Common myeloid progenitor, CD34-positive (primary cell): ENCODE measurements around the gene HSD17B14.
A peak's percentile ranks its signal among the peaks of the same experiment; 100 is the strongest.

Experiments used
- CTCF ChIA-PET: fragments of 350-600 bp; sonication (Branson Sonifier 250); formaldehyde crosslinking; loops from one replicate; lab custom pipeline; 2021; ENCODE audit warnings: antibody characterized with exemption; lab: Charles Lee
- POLR2A ChIA-PET: fragments of 350-600 bp; sonication (Branson Sonifier 250); formaldehyde crosslinking; loops from one replicate; lab custom pipeline; 2021; ENCODE audit warnings: antibody characterized with exemption; lab: Charles Lee
- DNase-seq, 3 donors: peaks; one replicate each; pipeline versions ENCODE4 v3.0.0 to v3.0.0-alpha.2; 2013
- H3K27ac ChIP-seq, 2 experiments: 1 replicate in 1 of 2; 2 replicates in 1 of 2; pipeline ENCODE4 v1.7.0; 2013; ENCODE audit warnings: inconsistent platforms in 2 of 2, low read length in 2 of 2, mild to moderate bottlenecking in 2 of 2, low read depth in 1 of 2, moderate library complexity in 1 of 2; ENCODE audit not compliant: severe bottlenecking in 2 of 2, insufficient read depth in 1 of 2, poor library complexity in 1 of 2
- H3K27me3 ChIP-seq, 5 experiments: replicated peaks in 2 of 5; 1 replicate in 3 of 5; 2 replicates in 2 of 5; pipeline versions ENCODE4 v1.6.1 to v1.7.0; 2013; ENCODE audit warnings: low read length in 4 of 5, mild to moderate bottlenecking in 2 of 5, moderate library complexity in 2 of 5, inconsistent platforms in 1 of 5; ENCODE audit not compliant: insufficient read depth in 5 of 5, control insufficient read depth in 4 of 5
- H3K36me3 ChIP-seq, 4 experiments: 1 replicate in 2 of 4; 2 replicates in 2 of 4; pipeline versions ENCODE4 v1.6.1 to v1.7.0; 2013; ENCODE audit warnings: low read length in 3 of 4, control low read depth in 1 of 4, mild to moderate bottlenecking in 1 of 4; ENCODE audit not compliant: control insufficient read depth in 4 of 4, insufficient read depth in 4 of 4
- H3K4me1 ChIP-seq, 4 experiments: 1 replicate in 3 of 4; 2 replicates in 1 of 4; pipeline versions ENCODE4 v1.6.1 to v1.7.1; 2013; ENCODE audit warnings: low read length in 3 of 4, mild to moderate bottlenecking in 3 of 4, control low read depth in 1 of 4, inconsistent platforms in 1 of 4, moderate library complexity in 1 of 4; ENCODE audit not compliant: control insufficient read depth in 4 of 4, insufficient read depth in 4 of 4; ENCODE audit errors: control extremely low read depth in 1 of 4
- H3K4me3 ChIP-seq, 7 experiments: 1 replicate in 4 of 7; 2 replicates in 3 of 7; pipeline versions ENCODE4 v1.5.1 to v1.7.0; 2013; ENCODE audit warnings: mild to moderate bottlenecking in 7 of 7, low read length in 6 of 7, moderate library complexity in 6 of 7, inconsistent platforms in 2 of 7, low read depth in 2 of 7, control low read depth in 1 of 7; ENCODE audit not compliant: insufficient read depth in 4 of 7, control insufficient read depth in 1 of 7; ENCODE audit errors: extremely low read depth in 1 of 7
- H3K9me3 ChIP-seq, 5 experiments: 1 replicate in 4 of 5; 2 replicates in 1 of 5; pipeline versions ENCODE4 v1.6.1 to v1.7.1; 2013; ENCODE audit warnings: low read length in 4 of 5, mild to moderate bottlenecking in 2 of 5, inconsistent platforms in 1 of 5, low read depth in 1 of 5, moderate library complexity in 1 of 5; ENCODE audit not compliant: control insufficient read depth in 4 of 5, insufficient read depth in 2 of 5; ENCODE audit errors: control extremely low read depth in 1 of 5
- WGBS: methylation state at CpG from one replicate; pipeline ENCODE4 v1.1.5; 2013; ENCODE audit not compliant: insufficient coverage; 5-methylcytosine and 5-hydroxymethylcytosine counted together

The HSD17B14 gene

DNA sequence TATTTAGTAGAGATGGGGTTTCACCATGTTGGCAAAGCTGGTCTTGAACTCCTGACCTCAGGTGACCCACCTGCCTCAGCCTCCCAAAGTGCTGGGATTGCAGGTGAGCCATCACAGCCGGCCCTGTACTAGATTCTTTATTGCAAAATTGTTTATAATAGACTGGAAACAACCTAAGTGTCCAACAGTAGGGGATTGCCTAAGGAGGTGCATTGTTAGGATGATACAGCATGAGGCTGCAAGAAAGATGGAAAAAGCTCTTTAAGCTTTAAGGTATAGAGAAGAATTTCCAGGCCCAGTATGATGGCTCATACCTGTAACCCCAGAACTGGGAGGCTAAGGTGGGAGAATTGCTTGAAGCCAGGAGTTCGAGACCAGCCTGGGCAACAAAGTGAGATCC lies 33.7 kb downstream of the HSD17B14 start:
- Histone ChIP-seq H3K9me3 (no peaks in the 10 kb centered on the region), H3K27ac (no peak overlapping the region), H3K27me3 (no peaks in the 10 kb centered on the region), H3K4me3 (no peak overlapping the region), H3K4me1 (peaks cover 0 to 10% (median 2%) of the 10 kb centered on the region in 4 experiments), H3K36me3 (peaks cover 0 to 11% (median 5%) of the 10 kb centered on the region in 4 experiments)
- WGBS, result 94% methylated on average over 2 of the region's 2 CpGs
- DNase-seq, result no peak
- CTCF ChIA-PET, result interaction anchor here (0.7 to 27.8 kb wide), 4 partner anchors 9 to 41 kb away, joined by 3 to 376 read pairs (median 3); partner anchors contain the start of gene HSD17B14
- POLR2A ChIA-PET, result no interaction called here

GRCh38 chr19:48799358-48800300 lies 36.7 kb downstream of the HSD17B14 start:
- Histone ChIP-seq H3K36me3 (peaks cover 0 to 8% (median 4%) of the 10 kb centered on the region in 4 experiments), H3K4me1 (peaks cover 0 to 13% (median 3%) of the 10 kb centered on the region in 4 experiments), H3K4me3 (no peak overlapping the region), H3K27me3 (no peaks in the 10 kb centered on the region), H3K9me3 (no peaks in the 10 kb centered on the region), H3K27ac (no peak overlapping the region)
- DNase-seq, result no peak
- WGBS, result 98% methylated on average over 39 of the region's 44 CpGs
- POLR2A ChIA-PET, result interaction anchor here (0.5 kb wide), 2 partner anchors 25 to 616 kb away, joined by 3 to 4 read pairs; no protein-coding TSS in a partner anchor
- CTCF ChIA-PET, result interaction anchor here (2.7 to 27.8 kb wide), 2 partner anchors 9 to 44 kb away, joined by 18 to 376 read pairs; partner anchors contain the start of genes BCAT2 and HSD17B14

DNA sequence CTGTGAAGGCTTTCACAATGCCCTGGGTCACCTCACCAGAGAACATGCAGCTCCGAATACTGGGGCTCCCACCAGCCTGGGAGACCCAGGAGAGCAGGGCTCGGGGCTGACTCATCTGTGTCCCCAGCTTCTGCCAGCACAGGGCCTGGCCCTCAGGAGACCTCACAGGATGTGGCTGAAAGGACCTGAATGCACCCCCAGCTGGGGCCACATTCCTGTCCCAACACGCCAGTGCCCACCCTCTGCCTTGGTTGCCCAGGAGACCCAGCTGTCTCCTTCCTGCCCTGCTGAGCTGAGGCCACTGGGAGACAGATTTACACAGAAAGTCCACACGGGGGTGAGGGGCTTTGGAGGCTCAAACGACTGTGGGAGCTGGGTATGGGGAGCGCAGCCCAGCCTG lies 37.4 kb downstream of the HSD17B14 start:
- CTCF ChIA-PET, result interaction anchor here (2.7 to 27.8 kb wide), 2 partner anchors 10 to 45 kb away, joined by 18 to 376 read pairs; partner anchors contain the start of genes BCAT2 and HSD17B14
- H3K27ac ChIP-seq, result no peak overlapping the region
- H3K27me3 ChIP-seq, result no peaks in the 10 kb centered on the region
- peaks cover 0 to 13% (median 3%) of the 10 kb centered on the region in 4 experiments for H3K4me1 ChIP-seq
- H3K36me3 ChIP-seq, result peaks cover 0 to 6% (median 3%) of the 10 kb centered on the region in 4 experiments
- POLR2A ChIA-PET, result interaction anchor here (0.5 kb wide), 1 partner anchor 26 kb away, joined by 4 read pairs; no protein-coding TSS in a partner anchor
- no peak overlapping the region for H3K4me3 ChIP-seq
- WGBS, result 88% methylated on average over 5 of the region's 6 CpGs
- no peak for DNase-seq
- no peaks in the 10 kb centered on the region for H3K9me3 ChIP-seq

DNA sequence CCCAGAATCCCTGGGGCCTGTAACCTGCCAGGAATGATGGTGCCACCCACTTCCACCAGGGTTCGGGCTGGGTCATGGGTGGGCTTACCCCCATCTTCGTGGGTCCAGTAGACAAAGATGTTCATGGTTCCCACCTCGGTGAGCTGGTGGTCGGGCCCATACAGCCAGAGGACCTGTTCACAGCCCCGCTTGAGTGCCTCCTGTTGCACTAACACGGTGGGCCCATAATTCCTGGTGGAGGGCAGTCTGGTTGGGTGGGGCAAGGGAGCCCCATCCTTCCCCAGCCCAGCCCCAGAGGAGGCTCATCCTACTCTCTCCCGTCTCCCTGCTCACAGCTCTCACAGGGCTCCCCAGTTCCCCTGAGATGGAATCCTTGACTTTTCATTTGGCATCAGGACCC lies 39.2 kb downstream of the HSD17B14 start:
- H3K27ac ChIP-seq, result no peak overlapping the region
- POLR2A ChIA-PET, result no interaction called here
- H3K9me3 ChIP-seq, result no peaks in the 10 kb centered on the region

DNA sequence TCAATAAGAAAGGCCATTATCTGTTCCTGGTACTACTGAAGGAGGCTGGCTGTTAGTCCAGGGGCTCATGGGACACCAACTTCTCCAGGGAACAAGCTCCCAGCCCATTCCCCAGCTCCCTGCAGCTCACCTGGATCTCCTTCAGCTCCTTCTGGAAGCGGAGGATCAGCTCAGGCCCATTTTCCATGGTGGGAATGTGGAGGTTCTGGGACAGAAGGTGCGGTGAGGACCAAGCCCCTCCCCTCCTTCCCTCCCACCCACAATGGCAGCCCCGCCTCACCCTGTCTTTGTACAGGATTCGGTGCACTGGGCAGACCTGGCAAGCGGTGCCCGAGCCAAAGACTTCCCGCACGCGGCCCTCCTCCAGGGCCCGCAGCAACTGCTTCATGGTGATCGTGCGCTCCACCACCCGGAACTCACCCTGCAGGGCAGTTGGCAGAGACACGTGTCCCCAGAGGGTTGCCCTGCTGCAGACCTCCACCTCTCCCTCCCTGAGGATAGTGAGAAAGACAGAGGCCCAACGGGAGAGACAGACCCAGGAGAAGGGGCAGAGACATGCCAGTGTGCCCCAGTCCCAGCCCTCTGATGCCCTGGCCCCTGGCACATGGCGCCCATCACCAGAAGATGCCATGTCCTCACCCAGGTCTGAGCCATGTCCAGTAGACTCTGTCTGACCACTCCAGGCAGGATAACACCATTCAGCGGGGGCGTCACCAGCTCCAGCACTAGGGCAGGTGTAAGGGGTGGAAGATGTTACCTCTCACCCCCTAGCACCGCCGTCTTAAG lies 39.8 kb downstream of the HSD17B14 start:
- peaks cover 0 to 13% (median 3%) of the 10 kb centered on the region in 4 experiments for H3K4me1 ChIP-seq
- WGBS, result 99% methylated on average over 15 of the region's 20 CpGs
- no peak overlapping the region for H3K4me3 ChIP-seq
- no peaks in the 10 kb centered on the region for H3K27me3 ChIP-seq
- ChIA-PET POLR2A (no interaction called here), CTCF (interaction anchor here (0.9 to 27.8 kb wide), 10 partner anchors 9 to 196 kb away, joined by 3 to 376 read pairs (median 8); partner anchors contain the start of genes BCAT2, GYS1 and HSD17B14)
- H3K36me3 ChIP-seq, result peaks cover 0 to 6% (median 3%) of the 10 kb centered on the region in 4 experiments
- H3K27ac ChIP-seq, result no peak overlapping the region
- H3K9me3 ChIP-seq, result no peaks in the 10 kb centered on the region
- no peak for DNase-seq

More for the DNA sequence above, 39.2 kb downstream of the HSD17B14 start:
- WGBS, result 96% methylated on average over 7 of the region's 7 CpGs
- Histone ChIP-seq H3K4me1 (peaks cover 0 to 13% (median 3%) of the 10 kb centered on the region in 4 experiments), H3K27me3 (no peaks in the 10 kb centered on the region), H3K4me3 (no peak overlapping the region), H3K36me3 (peaks cover 0 to 6% (median 3%) of the 10 kb centered on the region in 4 experiments)
- CTCF ChIA-PET, result interaction anchor here (0.9 to 27.8 kb wide), 4 partner anchors 12 to 47 kb away, joined by 4 to 376 read pairs (median 20); partner anchors contain the start of genes BCAT2 and HSD17B14
- no peak for DNase-seq

- DNase-seq, result no peak
- H3K36me3 ChIP-seq, result peaks cover 0 to 6% (median 3%) of the 10 kb centered on the region in 4 experiments
- H3K4me3 ChIP-seq, result peak overlapping the region in 1 of 7 experiments; percentile 76
- H3K27me3 ChIP-seq, result no peaks in the 10 kb centered on the region
- H3K9me3 ChIP-seq, result no peaks in the 10 kb centered on the region
- WGBS, result 100% methylated on average over 1 of the region's 2 CpGs
- POLR2A ChIA-PET, result interaction anchor here (0.6 to 1.0 kb wide), 4 partner anchors 41 to 175 kb away, joined by 3 to 4 read pairs (median 3); no protein-coding TSS in a partner anchor
- CTCF ChIA-PET, result interaction anchor here (0.7 to 27.8 kb wide), 21 partner anchors 9 to 197 kb away, joined by 3 to 376 read pairs (median 5); partner anchors contain the start of genes BCAT2, CA11, GYS1 and HSD17B14
- peaks cover 0 to 13% (median 3%) of the 10 kb centered on the region in 4 experiments for H3K4me1 ChIP-seq
- H3K27ac ChIP-seq, result no peak overlapping the region
Measured at GRCh38 chr19:48795685-48796070, 40.6 kb downstream of the HSD17B14 start.
